ENCODE measurements around the gene TRIM9.
A peak's percentile ranks its signal among the peaks of the same experiment; 100 is the strongest.

The TRIM9 gene

DNA sequence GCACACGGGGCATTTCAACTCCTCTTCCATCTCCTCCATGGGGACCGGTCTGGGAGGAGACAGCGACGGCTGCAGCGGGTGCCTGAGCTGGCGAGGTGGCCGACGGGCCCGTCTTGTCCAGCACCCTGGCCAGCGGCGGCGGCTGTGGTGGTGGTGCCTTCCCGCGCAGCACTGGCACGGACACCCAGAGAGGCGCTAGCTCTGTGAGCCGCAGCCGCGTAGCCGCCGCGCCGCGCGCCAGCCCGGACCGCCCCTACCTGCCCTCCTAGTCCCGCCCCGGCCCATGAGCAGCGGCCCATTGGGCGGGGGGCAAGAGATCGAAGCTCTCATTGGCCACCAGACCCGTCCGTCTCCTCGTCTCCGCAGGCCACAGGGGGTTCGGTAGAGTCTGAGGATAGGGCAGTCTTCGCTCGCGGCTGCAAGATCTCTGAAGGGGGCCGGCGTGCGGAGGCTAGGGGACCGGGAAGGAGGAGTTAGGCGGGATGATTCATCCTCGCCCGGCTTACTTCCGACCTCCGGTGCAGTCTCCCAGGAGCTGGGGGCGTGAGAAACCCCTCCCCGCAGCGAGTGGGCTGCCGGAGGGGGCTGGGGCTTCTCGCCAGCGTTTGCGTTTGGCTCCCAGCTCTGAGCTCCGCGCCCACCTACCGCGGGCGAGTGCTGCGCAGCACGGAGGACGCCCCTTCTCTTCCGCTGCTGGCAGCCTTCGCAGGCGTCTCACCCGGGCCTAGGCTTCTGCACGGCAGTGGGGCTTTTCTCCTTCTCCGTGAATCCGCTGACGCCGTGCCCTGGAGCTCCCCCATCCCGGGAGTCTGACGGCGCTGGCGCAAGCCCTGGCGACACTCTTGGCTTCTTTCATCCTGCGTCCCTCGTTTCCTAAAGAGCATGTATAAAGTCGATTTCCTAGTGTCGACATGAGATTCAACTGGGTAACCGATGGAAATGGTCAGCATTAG is at the start of gene TRIM9:
TSS of gene TRIM9 (minus strand) at position 205 of the 953 bp plus-strand sequence. CDS start at position 39, 166 bp downstream.
- DNase-seq: peak; percentile 82

DNA sequence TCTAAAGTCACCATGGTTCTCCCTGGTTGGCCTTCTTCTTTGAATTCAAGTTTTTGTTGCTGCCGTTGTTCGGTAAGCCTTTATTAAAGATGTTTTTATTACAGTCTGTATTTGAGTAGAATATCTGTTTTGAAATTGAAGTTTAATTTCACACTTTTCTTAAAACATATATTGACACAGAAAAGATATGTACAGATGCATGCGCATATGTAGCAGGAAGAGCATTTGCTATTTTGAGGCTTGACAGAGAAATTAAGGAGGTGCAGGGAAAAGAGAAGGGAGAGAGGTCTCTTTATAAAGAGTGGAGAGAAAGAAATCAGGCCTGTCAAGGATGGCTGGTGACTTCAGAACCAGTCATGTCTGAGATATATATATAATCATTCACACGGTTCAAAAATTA is 46.0 kb upstream of the TRIM9 start:
- no peak for DNase-seq

DNA sequence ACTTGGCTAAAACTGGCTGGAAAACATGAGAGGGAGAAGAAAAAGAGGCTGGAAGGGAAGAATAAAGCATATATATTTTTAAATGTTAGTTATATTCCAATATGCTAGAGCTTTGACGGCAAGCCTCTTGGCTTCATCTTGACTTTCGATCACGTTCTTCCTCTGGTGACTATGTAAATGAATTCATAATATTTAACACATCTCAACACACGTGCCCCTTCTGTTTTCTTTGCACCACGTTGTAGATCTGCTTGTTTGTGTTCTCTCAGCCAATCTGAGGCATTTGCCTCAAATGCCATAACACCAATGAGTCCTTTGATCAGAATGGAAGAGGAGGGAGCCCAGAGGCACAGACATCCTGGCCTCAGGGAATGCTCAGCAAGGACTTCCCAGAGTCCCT is 45.4 kb upstream of the TRIM9 start:
- DNase-seq: no peak

DNA sequence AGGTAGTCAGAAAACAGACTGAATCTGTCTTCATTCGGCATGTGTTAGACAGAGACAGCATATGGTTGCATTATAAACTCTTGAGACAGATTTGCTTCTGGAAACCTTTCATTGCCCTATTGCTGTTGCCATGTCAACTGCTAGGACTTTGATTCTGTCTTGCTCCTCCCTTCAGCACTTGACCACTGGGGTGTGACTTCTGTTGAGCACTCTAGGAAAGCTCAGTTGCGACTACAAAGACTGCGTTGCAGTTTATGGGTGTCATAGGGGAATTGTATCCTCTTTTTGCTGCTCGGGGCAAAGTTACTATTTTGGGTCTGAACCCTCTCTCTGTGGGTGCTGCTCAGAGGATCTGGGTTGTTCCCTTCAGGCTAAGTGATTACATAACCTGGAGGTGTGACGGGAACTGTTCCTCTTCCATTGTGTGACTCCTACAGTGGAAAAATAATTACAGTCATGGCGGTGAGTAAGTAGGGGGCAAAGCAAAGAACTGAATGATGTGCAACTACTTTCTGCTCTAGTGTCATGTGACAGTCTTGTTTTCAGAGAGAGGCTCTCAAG is 44.3 kb upstream of the TRIM9 start:
- no peak for DNase-seq

DNA sequence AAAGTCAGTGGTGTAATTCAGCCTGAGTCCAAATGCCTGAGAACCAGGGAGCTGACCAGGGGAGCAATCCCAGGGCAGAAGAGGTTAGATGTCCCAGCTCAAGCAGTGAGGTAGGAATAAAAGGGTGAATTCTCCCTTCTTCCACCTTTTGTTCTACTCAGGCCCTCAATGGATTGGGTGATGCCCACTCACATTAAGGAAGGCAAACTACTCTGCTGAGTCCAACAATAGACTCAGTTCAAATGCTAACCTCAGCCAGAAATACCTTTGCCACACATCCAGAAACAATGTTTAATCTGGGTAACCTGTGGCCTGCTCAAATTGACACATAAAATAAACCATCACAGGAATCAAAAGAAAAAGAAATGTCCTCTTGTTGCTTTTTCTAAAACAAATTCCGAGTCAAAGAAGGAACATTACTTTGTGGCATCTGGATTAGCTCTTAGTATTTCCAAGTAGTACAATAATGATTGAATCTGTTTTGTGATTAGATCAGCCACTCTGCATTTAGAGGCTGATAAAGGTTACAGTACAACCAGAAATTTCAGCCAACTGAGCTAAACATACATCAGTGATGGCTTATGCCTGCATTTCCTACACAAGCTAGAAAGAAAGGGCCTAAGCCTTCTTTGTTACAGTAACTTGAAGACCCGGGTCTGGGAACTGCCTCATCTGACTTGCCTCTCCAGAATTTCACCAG is 43.6 kb upstream of the TRIM9 start:
- DNase-seq: no peak

DNA sequence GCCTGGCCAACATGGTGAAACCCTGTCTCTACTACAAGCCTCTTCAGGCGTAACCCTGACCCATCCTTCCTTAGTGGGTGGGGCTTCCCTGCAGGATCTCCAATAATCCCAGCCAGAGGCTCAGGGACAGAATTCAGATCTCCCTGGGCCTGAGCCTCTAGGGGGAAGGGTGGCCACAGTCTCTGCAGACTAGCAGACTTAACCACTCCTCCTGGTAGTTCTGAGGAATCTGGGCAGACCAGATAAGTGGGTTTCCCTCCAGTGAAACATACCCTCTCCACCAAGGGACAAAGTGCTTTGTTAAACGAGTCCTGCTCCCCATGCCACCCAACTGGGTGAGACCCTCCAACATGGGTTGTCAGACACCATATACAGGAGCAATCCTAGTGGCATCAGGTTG is 36.6 kb upstream of the TRIM9 start:
- DNase-seq: no peak

DNA sequence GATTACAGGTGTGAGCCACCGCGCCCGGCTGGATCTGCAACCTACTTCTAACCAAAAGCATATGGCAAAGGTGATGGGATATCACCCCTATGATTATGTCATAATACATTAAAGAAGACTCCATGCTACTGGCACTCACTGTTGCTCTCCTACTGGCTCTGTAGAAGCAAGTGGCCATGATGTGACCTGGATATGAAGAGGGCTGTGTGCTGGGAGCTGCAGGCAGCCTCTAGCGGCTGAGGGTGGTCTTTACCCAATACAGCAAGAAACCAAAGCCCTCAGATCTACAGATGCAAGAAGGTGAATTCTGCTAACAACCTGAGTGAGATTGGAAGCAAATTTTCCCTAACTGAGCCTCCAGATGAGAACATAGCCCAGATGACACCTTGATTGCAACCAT is 34.2 kb upstream of the TRIM9 start:
- no peak for DNase-seq

DNA sequence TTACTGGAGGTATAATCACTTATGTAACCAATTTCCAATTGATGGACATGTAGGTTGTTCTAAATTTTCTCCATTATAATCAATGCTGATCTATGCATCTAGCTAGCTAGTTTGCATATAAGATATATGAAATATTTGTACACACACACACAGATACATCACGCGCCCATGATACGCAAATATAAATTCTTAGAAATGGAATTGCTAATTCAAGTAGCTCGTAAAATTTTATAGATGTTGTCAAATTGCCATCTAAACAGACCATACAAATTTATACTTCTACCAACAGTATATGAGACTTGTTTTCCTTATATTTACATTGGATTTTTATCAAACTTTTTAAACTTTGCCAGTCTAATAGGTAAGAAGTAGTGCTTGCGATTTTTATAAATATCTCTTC is 29.1 kb upstream of the TRIM9 start:
- DNase-seq: no peak

DNA sequence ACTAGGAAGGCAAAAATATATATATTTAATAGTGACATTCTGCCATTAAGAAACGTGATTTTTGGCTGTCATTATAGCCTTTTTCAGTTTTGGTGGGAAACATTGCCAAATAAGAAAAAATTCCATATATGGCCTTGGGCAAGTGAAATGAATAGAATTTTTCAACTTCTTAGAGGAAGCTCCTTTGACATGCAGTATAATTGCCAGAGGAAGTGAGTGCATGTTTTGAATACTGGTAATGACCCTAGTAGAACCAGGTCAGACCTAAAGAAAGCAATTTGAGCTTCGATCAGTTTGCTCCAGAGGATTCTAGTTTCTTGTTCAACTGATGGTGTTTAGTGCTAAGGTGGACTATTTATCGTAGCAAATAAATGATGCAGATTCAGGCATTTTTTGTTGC is 26.2 kb upstream of the TRIM9 start:
- no peak for DNase-seq

DNA sequence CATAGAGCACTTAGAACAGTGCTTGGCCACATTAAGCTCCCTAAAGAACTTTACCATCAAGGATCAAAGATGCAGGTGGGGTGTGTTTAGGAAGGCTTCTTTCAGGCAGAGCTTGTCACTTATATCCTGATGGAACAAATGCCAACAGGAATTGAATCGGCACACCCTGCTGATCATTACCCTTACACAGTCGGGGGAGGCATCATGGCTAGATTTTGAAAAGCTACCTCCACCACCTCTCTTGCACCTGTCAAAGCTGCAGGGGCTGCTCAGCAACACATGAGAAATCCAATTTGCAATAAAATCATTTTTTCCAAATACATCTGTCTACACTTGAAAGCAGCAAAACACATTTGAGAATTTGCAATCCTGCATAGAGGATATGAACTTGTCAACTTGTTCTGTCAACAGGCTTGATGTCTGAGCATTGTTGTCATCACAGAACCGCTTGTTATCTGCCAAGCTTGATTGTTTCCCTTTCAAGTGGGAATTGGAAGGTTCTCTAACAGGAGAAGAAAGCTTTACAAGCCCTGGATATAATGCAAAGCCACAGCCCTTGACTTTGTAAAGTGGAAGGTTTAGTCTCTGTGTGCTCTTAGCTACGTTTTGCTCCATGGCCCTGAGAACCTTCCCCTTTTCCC is 24.6 kb upstream of the TRIM9 start:
- no peak for DNase-seq

DNA sequence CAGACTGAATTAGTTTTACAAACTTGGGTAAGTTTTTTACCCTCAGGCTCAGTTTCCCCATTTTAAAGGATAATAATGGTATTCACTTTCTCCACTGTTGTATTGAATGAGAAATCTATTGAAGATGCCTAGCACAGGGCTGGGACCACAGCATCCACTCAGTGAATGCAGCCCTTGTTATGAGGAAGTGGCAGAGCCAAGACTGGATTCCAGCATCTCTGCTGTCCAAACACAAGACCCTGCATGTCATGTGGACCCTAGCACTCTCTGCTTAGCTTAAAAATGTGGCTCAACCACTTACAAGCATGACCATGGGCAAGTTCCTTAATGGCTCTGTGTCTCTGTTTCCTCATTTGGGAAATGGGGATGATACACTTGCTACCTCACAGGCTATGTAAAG is 24.1 kb upstream of the TRIM9 start:
- DNase-seq: no peak

DNA sequence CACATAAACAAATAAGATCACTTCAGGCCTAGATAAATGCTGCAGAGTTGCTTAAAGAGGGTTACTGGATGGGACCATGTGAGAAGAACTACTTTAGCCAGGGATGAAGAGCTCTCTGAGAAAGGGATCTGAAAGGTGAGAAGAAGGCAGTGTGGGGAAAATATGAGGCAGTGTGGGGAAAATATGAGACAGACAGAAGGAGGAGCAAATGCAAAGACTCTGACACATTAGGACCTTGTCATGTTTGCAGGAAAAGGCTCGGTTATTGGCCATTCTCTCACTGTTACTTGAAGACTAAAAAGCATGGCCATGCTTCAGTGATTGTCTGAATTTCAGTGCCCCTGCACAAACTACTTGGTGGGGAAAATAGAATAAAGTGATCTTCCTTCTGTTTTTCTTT is 22.7 kb upstream of the TRIM9 start:
- no peak for DNase-seq

DNA sequence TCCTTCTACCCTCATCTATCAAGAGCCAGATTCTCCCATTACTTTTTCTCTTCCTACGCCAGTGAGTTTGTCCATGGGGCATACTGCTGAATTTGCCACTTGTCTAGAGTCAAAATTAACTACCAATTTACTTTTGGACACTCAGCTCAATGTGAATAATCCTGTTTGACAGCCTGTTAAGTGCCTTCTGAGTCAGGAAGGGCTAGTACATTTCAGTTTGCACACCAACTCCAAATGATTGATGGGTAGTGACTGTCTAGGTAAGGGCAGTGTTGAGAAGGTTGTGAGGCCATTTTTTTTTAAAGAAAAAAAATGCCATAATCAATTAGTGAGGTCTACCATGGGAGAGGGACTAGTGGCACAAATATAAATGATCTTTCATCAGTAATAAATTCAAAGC is 21.8 kb upstream of the TRIM9 start:
- DNase-seq: no peak

DNA sequence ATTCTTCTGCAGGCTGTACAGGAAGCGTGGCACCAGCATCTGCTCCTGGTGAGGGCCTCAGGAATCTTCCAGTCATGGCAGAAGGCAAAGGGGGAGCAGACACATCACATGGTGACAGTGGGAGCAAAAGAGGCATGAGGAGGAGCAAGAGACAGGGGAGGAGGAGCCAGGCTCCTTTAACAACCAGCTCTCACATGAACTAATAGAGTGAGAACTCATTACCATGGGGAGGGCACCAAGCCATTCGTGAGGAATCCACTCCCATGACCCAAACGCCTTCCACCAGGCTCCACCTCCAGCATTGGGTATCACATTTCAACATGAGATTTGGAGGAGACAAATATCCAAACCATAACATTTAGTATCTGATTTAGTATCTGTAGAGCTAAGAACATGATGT is 14.7 kb upstream of the TRIM9 start:
- DNase-seq: no peak

DNA sequence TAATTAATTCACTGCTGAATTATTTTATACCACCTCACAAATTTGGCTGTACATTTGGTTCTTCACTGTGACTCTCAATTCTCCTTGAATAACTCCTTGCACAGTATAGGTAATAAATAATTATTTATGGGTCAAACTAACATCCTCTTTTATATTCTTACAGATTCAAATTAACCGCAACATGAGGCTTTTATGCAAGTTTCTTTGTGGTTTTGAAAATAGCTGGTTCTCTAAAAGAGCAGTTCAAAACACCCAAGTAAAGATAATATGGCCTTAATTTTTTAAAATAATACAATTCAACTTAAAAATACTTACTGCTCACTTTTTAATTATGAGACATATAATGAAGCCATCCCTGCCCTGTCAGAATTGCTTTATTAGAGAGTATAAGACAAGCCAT is 12.9 kb upstream of the TRIM9 start:
- DNase-seq: no peak

DNA sequence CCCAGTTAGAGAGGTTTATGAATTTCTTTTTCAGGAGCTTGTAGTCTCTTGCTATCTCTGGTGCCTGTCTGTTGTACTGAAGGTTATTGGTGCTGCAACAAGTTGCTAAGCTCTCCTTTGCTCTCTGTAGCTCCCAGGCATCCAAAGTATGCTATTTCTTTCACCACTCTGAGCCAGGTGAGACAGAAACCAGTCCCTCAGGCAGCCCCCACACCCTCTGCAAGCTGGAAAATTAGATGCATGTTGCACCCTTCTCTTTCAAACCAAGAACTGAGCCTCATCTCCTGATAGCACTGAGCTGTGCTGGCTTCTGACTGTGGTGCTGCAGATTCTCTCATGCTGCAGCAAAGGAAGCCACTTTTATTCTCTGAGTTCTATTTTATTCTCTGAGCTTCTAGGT is 9.6 kb upstream of the TRIM9 start:
- DNase-seq: no peak

DNA sequence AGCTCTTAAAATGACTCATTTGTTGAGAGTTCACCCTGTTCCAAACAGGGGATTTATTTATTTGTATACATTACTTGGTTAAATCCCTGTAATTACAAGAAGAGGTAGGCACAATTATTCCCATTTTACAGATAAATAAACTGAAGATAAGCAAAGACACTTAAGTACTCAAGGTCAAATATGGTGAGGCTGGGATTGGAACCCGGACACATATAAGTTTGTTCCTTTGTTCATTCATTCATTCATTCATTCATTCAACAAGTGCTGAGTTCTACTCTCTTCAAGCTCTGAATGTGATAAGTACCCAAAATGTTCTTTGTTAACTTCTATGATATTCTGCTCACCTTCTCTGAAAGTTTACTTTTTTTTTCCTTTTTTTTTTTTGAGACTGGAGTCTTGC is 2.4 kb upstream of the TRIM9 start:
- no peak for DNase-seq

DNA sequence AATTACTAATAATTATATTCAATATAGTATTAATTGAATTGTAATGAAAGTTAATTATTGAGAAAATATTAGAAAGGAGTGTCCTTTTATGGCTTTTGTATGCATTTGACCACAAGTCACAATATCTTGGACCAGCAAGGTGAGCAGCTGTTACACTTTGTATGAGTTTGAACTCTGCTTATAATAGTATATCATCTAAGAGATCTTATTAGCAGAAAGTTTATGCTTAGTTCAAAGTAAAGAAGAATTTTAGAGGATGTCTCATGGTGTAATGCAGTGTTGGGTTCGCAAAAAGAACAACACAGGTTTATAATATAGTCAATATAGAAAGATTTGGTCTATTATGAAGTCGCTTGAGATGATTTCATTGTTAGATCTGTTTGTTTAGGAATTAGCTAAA is 2.0 kb upstream of the TRIM9 start:
- DNase-seq: no peak

DNA sequence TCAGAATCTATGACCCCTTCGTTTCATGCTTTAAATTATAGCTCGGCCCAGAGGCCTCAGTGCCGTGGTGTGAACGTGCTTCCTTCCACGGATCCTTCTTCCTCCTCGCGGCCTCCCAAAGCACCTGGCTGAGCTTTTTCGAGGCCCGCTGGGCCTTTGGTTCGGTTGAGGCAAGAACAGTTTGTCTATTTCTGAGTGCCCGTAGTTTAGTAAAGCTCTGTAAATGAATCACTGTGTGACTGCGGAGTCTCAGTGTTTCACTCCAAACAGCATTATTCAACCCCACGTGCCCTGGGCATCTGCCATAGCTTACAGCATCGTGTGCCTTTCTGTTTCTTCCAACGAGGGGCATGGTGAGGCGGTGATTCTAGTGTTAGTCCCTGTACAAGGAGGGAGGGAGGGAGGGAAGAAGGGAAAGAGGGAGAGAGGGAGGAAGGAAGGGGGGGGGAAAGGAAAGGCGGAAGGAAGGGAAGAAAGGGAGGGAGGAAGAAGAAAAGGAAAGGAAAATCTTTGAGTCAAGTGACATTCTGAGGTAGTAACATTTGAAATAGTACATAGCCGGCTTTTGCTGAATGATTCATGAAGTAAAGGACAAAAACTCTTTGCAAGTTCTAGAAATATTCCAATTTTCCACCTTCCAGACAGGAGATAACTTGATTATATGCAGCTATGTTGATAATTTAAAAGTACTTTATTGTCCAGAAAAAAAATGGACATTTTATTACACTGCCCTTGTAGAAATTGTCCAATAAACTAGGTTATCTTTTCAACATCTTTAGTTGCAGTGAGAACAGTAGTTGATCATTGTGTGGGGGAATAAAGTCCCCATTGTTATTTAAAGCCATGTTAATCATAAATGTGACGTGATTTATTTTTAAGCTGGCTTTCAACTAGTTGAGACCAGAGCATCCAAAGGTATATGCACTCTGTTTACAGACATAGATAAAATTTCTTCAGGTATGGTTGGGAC is 1.2 kb upstream of the TRIM9 start:
- DNase-seq: no peak

DNA sequence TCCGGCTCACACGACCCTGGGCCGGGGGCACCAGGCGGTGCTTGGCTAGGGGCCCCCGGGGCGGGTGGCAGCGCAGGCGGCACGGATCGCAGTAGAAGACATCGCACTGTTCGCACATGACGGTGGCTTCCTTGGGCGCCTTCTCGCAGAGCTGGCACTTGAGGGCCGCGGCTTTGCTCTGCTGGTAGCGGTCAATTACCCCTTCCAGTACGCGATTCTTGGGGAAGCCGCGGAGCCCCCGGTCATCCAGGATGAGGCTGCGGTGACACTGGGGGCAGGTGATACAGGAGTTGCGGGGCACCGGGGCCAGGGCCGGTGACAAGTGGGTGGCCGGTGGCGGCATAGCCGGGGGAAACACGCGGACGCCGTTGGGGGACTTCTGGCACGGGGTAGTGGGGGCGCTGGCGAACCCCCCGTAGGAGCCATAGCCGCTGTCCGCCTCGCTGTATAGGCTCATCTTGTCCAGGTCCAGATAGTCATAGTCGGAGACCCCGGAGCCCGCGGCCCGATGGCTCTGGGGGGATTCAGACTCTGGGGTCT is 553 bp downstream of the TRIM9 start:
- DNase-seq: no peak

DNA sequence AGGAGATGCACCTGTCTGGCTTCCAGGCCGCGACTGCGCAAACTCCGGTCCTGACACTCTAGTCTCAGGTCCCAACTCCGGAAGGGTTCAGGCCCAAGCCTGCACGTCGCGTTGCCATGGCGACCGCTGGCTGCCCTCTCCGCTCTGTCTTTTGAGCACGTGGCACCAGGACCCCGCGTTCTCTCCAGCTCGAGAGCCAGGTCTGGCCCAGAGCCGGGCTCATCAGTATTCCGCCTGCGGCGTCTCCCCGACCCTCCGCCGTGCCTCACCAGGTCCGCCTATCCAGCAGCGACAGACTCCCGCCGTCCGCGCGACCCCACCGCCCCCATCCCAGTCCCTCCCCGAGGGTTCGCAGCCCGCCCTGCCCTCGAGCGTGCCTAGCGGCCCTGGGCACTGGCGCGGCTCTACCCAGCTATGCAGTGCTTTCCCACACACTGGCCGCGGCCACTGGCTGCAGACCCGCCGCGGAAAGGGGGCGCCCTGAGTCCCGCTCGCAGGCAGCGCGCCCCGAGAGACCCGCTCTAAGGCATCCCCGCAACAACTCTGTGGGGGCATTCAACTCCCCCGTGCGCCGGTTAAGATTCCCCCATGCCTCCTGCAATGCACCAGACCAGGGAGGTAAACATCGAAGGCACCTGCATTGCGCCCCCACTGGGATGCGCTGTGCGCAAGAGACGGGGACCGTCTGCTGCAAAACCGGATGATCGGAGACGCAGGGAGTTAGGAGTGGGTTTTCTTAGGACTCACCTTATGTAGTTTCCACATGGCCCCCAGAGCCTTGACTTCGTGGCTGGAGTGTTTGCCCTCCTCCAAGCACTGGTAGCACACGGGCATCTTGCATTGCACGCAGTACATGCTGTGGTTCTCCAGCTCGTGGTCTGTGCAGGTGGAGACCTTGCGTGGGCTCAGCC is 1.3 kb downstream of the TRIM9 start:
- DNase-seq: no peak
